GM19239 (cell line): ENCODE measurements around the gene HDAC5.
"Not testable (repeated sequence)": the region's sequence is repeated elsewhere in the genome, so short reads cannot be mapped to it uniquely, and the experiment has no call there.

ENCODE experiments used
- DNase-seq: peaks from one replicate; pipeline ENCODE4 v3.0.0; 2011; ENCODE audit warnings: low spot score; ENCODE audit not compliant: insufficient read length
- FAIRE-seq: peaks from 2 replicates; lab custom pipeline; 2011; peaks lifted over from hg19 to GRCh38; lab: Jason Lieb, UNC

Gene HDAC5

GRCh38 chr17:44123356-44124117 is at the start of gene HDAC5:
TSS of gene HDAC5 (minus strand) at chr17:44123641. CDS start at chr17:44117515, 6,126 bp downstream.
- FAIRE-seq (no peak), DNase-seq (peak; percentile 96)

GRCh38 chr17:44171931-44172455 is 48.6 kb upstream of the HDAC5 start:
- DNase-seq (no peak), FAIRE-seq (no peak)

DNA sequence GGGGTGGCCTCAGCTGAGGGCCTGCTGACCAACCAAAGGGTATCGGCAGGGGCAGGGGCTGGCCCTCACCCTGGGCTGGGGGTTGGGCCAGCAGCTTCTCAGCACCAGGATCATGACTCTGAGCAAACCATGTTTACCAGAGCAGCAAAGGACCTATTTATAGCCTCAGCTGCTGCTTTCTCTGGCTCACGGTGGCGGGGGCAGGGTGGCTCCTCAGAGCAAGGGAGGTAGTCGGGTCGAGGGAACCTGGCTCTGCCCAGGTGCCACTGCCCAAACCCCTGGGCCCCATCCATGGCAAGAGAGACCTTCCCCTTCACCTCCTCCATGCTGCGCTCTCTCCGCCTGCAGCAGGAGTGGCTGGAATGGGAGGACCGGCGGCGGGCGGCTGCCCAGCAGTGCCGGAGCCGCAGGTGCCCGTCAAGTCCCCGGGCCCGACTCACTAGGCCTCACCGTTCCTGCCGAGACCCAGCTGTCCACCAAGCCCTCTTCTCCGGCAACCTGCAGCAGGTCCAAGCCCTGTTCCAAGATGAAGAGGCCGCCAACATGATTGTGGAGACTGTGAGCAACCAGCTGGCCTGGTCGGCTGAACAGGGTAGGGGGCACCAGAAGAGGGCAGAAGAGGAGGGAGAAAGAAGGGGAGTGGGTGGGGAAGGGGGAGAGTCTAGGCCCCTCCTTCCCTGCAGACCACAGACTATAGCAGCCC is 47.2 kb upstream of the HDAC5 start, which contains the start of gene ASB16:
Gene ASB16 (plus strand): TSS at position 206 of the 703 bp plus-strand sequence. CDS start 86 bp downstream, at position 292.
- FAIRE-seq (no peak), DNase-seq (no peak)

GRCh38 chr17:44170135-44170498 is 46.7 kb upstream of the HDAC5 start:
- FAIRE-seq: no peak
- no peak for DNase-seq

- DNase-seq: no peak
- FAIRE-seq: no peak
Measured at GRCh38 chr17:44167181-44167861, 43.9 kb upstream of the HDAC5 start.

GRCh38 chr17:44164476-44164875 is 41.0 kb upstream of the HDAC5 start:
- no peak for FAIRE-seq

DNA sequence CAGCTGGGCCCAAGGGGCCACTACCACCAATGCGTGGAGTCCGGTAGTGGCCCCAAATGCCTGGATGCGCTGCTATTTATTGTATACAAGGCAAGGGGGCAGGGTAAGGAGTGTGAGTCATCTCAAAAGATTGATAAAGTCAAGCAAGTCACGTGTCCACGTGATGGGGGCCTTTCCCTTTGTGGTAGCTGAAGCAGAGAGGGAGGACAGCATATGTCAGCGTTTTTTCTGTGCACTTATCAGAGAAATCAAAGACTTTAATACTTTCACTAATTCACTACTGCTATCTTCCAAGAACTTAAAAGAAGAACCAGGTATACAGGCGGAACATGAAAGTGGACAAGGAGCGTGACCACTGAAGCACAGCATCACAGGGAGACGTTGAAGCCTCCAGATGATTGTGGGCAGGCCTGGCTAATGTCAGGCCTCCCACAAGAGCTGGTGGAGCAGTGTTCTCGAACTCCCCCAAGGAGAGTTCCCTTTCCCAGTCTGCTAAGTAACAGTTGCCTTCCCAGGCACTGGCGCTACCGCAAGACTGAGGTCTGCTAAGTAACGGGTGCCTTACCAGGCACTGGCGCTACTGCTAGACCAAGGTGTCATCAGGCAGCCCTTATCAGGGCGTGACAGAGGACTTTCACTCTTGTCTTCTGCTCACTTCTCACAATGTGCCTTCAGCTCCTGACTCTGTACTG is 36.2 kb upstream of the HDAC5 start:
- FAIRE-seq: no peak
- DNase-seq: no peak

More at GRCh38 chr17:44164476-44164875, 41.0 kb upstream of the HDAC5 start:
- DNase-seq: no peak

GRCh38 chr17:44155488-44155887 is 32.0 kb upstream of the HDAC5 start:
- DNase-seq (no peak), FAIRE-seq (no peak)

- FAIRE-seq (no peak), DNase-seq (no peak)
Measured at GRCh38 chr17:44152875-44153274, 29.4 kb upstream of the HDAC5 start.

- no peak for DNase-seq
- FAIRE-seq: no peak
Measured at GRCh38 chr17:44149750-44150329, 26.4 kb upstream of the HDAC5 start.

DNA sequence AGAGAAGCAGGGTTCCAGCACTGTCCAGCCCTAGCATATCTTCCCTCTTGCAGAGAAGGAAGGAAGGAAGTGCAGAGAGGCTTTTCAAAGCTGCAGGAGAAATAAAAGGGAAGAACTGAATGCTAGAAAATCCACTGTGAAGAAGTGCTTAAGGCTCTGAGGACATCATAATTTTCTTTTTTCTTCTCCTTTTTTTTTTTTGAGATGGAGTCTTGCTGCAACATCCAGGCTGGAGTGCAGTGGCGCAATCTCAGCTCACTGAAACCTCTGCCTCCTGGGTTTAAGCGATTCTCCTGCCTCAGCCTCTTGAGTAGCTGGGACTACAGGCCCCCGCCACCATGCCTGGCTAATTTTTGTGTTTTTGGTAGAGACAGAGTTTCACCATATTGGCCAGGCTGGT is 25.6 kb upstream of the HDAC5 start:
- not testable (repeated sequence) for FAIRE-seq, DNase-seq

GRCh38 chr17:44147812-44148211 is 24.4 kb upstream of the HDAC5 start:
- FAIRE-seq (no peak), DNase-seq (no peak)

- FAIRE-seq: no peak
- no peak for DNase-seq
Measured at GRCh38 chr17:44146375-44147346, 23.2 kb upstream of the HDAC5 start.

GRCh38 chr17:44144966-44145739 is 21.7 kb upstream of the HDAC5 start:
- FAIRE-seq (no peak), DNase-seq (no peak)

GRCh38 chr17:44143921-44144320 is 20.5 kb upstream of the HDAC5 start:
- DNase-seq, FAIRE-seq: not testable (repeated sequence)

DNA sequence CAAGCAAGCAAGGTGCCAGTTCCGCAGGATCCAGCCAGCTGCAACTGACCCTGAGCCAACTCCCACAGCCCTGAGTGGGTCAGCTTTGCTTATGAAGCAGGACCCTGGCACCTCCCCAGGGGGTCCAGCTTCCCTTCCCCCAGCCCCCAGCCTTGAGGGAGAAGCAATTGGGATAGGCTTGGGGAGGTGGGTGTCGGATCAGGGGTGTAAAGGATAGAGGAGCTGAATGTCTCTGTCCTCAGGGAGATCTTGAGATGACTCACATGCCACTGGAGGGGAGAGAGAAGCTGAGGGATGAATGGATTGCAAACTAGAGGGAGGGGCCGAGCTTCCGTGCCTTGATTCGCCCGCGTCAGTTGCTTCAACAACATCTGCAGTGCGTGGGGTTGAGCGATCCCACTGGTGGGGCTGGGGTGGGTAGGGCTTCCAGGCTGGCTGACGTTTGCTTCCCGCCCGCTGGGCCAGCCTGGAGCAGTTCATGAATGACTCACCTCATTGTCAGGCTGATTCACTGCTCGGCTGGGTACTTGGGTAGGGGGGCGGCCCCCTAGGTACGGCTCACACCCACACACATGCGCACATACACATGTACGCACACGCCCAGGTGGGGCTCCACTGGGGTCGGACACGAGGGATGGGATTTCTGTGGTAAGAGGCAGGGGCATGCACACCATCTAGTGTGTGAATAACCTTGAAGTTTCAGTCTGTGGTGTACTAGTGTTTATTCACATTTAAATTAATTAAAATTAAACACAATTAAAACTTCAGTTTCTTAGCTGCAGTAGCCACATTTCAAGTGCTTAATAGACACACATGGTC is 14.7 kb upstream of the HDAC5 start:
- no peak for DNase-seq
- no peak for FAIRE-seq
